Kidney (tissue), 14 donors: Measurements from ENCODE around the gene PITX1. TPM values are rescaled to one million over a fixed set of nuclear protein-coding genes. Genes with fewer than 3 reads are reported as not detected.
"Not testable (repeated sequence)": the region's sequence is repeated elsewhere in the genome, so short reads cannot be mapped to it uniquely, and the experiment has no call there.

Experiments
- DNase-seq, 5 donors: peaks; one replicate each; pipeline ENCODE4 v3.0.0-alpha.2; 2013 to 2020
- FAIRE-seq: peaks from 2 replicates; lab custom pipeline; 2012; peaks lifted over from hg19 to GRCh38; lab: Jason Lieb, UNC
- H3K27ac ChIP-seq, 2 donors: one replicate each; pipeline ENCODE4 v1.7.0; 2013; ENCODE audit warnings: low read depth in 2 of 2, low read length in 2 of 2, inconsistent platforms in 1 of 2
- H3K27me3 ChIP-seq: one replicate; pipeline ENCODE4 v1.7.1; 2013; ENCODE audit warnings: low read length, inconsistent platforms; ENCODE audit not compliant: control insufficient read depth, insufficient read depth
- H3K36me3 ChIP-seq, 3 donors: one replicate each; pipeline versions ENCODE4 v1.7.0 to v1.7.1; 2013; ENCODE audit warnings: low read length in 3 of 3, control low read depth in 1 of 3, inconsistent platforms in 1 of 3; ENCODE audit not compliant: insufficient read depth in 3 of 3, control insufficient read depth in 2 of 3
- H3K4me1 ChIP-seq, 3 donors: one replicate each; pipeline versions ENCODE4 v1.7.0 to v1.7.1; 2013; ENCODE audit warnings: low read length in 3 of 3, inconsistent platforms in 1 of 3, low read depth in 1 of 3; ENCODE audit not compliant: control insufficient read depth in 2 of 3, insufficient read depth in 2 of 3
- H3K4me3 ChIP-seq, 3 donors: one replicate each; pipeline versions ENCODE4 v1.7.0 to v1.8.1; 2013; ENCODE audit warnings: low read length in 3 of 3, control low read depth in 1 of 3, inconsistent platforms in 1 of 3
- H3K9ac ChIP-seq, 3 donors: one replicate each; pipeline versions ENCODE4 v1.7.0 to v1.7.1; 2013; ENCODE audit warnings: low read length in 3 of 3, control low read depth in 1 of 3, inconsistent platforms in 1 of 3
- H3K9me3 ChIP-seq, 3 donors: one replicate each; pipeline versions ENCODE4 v1.7.0 to v1.7.1; 2013; ENCODE audit warnings: low read length in 3 of 3, control low read depth in 1 of 3, inconsistent platforms in 1 of 3; ENCODE audit not compliant: control insufficient read depth in 2 of 3, insufficient read depth in 1 of 3
- intact Hi-C: fragments of 100-400 bp; cut with DNase I; formaldehyde crosslinking; loops from one replicate; pipeline ENCODE4 v1.11.1; 2022
- polyA plus RNA-seq: library from polyadenylated mRNA; stranded (reverse); fragments of 350-450 nt; fragmentation: Illumina TruSeq; extraction: RNeasy Lipid Tissue Mini Kit (QIAGEN cat#74804); gene quantifications from one replicate; pipeline ENCODE4 v1.2.3, GENCODE V29; 2014; ENCODE audit warnings: low read depth, low replicate concordance; ENCODE audit not compliant: insufficient read depth
- total RNA-seq: library from RNA; stranded (reverse); fragmentation: NEBNext Ultra II Directional; extraction: Animal tissue kit (Norgen Biotek cat#: 25700); gene quantifications from one replicate; pipeline ENCODE4 v1.2.1, GENCODE V29; 2021
- TF ChIP-seq, protein P1 (sequence below): IDR thresholded peaks from 3 replicates; pipeline ENCODE4 v1.5.1; 2012; ENCODE audit warnings: mild to moderate bottlenecking, moderate library complexity, borderline replicate concordance; ENCODE audit not compliant: insufficient read depth; ENCODE audit errors: extremely low read depth
- donor health status: control.
- donor health status: control.
- donor health status: control.
- donor health status: control.
- donor health status: control.
- donor health status: DM: yes; HTN: yes; CAD: no.
- donor health status: Normal renal cell carcinoma (clear cell type).

PITX1 gene
- total and polyA plus RNA-seq, 2 donors from 2014 or later: not detected

GRCh38 chr5:135007305-135007704 is 26.7 kb downstream of the PITX1 start:
- no peaks in the 10 kb centered on the region for H3K27me3 ChIP-seq
- DNase-seq: no peak
- H3K4me1 ChIP-seq: no peaks in the 10 kb centered on the region
- TF ChIP-seq, protein P1, sequence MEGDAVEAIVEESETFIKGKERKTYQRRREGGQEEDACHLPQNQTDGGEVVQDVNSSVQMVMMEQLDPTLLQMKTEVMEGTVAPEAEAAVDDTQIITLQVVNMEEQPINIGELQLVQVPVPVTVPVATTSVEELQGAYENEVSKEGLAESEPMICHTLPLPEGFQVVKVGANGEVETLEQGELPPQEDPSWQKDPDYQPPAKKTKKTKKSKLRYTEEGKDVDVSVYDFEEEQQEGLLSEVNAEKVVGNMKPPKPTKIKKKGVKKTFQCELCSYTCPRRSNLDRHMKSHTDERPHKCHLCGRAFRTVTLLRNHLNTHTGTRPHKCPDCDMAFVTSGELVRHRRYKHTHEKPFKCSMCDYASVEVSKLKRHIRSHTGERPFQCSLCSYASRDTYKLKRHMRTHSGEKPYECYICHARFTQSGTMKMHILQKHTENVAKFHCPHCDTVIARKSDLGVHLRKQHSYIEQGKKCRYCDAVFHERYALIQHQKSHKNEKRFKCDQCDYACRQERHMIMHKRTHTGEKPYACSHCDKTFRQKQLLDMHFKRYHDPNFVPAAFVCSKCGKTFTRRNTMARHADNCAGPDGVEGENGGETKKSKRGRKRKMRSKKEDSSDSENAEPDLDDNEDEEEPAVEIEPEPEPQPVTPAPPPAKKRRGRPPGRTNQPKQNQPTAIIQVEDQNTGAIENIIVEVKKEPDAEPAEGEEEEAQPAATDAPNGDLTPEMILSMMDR: no peak
- no peaks in the 10 kb centered on the region for H3K36me3 ChIP-seq
- no peak for FAIRE-seq
- no peak overlapping the region for H3K4me3 ChIP-seq
- intact Hi-C loops: no loop called here
- H3K9ac ChIP-seq: no peak overlapping the region
- H3K9me3 ChIP-seq: no peaks in the 10 kb centered on the region
- H3K27ac ChIP-seq: no peak overlapping the region

- Histone ChIP-seq H3K36me3 (no peaks in the 10 kb centered on the region), H3K4me1 (no peaks in the 10 kb centered on the region), H3K27me3 (no peaks in the 10 kb centered on the region), H3K27ac (no peak overlapping the region), H3K4me3 (no peak overlapping the region), H3K9ac (no peak overlapping the region), H3K9me3 (no peaks in the 10 kb centered on the region)
- intact Hi-C loops: no loop called here
- TF ChIP-seq, protein P1: no peak
- FAIRE-seq: no peak
- DNase-seq: no peak
These were observed 29.0 kb downstream of the PITX1 start for GRCh38 chr5:135005076-135005475.

DNA sequence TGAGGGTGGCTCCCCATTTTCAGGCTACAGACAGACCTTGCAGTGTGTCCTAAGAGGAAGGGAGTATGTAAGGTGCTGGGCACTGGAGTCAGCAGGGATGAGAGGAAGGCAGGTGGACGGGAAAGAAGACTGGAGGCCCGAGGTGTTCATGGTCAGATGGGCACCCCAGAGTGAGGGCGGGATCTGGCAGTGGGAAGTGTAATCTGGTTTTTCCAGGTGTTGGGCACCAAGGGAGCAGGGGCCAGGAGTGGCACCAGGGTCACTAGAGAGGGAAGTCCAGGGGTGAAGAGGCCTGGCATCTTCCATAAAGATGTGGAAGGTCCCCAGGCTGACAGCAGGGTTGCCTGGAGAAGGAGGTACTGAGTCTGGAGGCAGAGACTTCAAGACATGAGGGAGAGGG is 29.7 kb downstream of the PITX1 start:
- FAIRE-seq: no peak
- intact Hi-C loops: no loop called here

GRCh38 chr5:134998068-134998467 is 36.0 kb downstream of the PITX1 start:
- H3K27ac ChIP-seq, H3K4me3 ChIP-seq, H3K9me3 ChIP-seq, H3K4me1 ChIP-seq, DNase-seq, H3K27me3 ChIP-seq, FAIRE-seq, intact Hi-C loops, H3K9ac ChIP-seq, H3K36me3 ChIP-seq: not testable (repeated sequence)

More for the DNA sequence above, 29.7 kb downstream of the PITX1 start:
- DNase-seq: no peak
- no peaks in the 10 kb centered on the region for H3K9me3 ChIP-seq
- H3K4me3 ChIP-seq: no peak overlapping the region
- TF ChIP-seq, protein P1: no peak
- no peaks in the 10 kb centered on the region for H3K27me3 ChIP-seq
- no peaks in the 10 kb centered on the region for H3K4me1 ChIP-seq
- no peak overlapping the region for H3K27ac ChIP-seq
- H3K36me3 ChIP-seq: no peaks in the 10 kb centered on the region
- H3K9ac ChIP-seq: no peak overlapping the region
